Thyroid gland (tissue), 4 donors: ENCODE results near the gene FRMD8. TPM values are rescaled to one million over a fixed set of nuclear protein-coding genes. Genes with fewer than 3 reads are reported as not detected.
"Not testable (repeated sequence)": the region's sequence is repeated elsewhere in the genome, so short reads cannot be mapped to it uniquely, and the experiment has no call there.

Experiments
- DNase-seq, 2 donors: peaks; one replicate each; pipeline ENCODE4 v3.0.0-alpha.2; 2019
- H3K27ac ChIP-seq, 3 donors: fragments of 200-600 bp; sonication (generic); 1 replicate in 2 of 3; 2 replicates in 1 of 3; pipeline ENCODE4 v1.5.1; 2016 to 2019; ENCODE audit warnings: mild to moderate bottlenecking in 1 of 3, moderate library complexity in 1 of 3
- H3K27me3 ChIP-seq: fragments of 200-600 bp; sonication (generic); one replicate; pipeline ENCODE4 v1.5.1; 2019
- H3K36me3 ChIP-seq, 2 donors: fragments of 200-600 bp; sonication (generic); one replicate each; pipeline ENCODE4 v1.5.1; 2016 to 2019
- H3K4me1 ChIP-seq, 2 donors: fragments of 200-600 bp; sonication (generic); one replicate each; pipeline ENCODE4 v1.5.1; 2017 to 2019
- H3K4me3 ChIP-seq, 3 donors: fragments of 200-600 bp; sonication (generic); replicated peaks in 1 of 3; 1 replicate in 2 of 3; 2 replicates in 1 of 3; pipeline ENCODE4 v1.5.1; 2016; ENCODE audit warnings: mild to moderate bottlenecking in 1 of 3
- H3K9me3 ChIP-seq: fragments of 200-600 bp; sonication (generic); one replicate; pipeline ENCODE4 v1.5.1; 2017
- CTCF ChIP-seq, 6 experiments: fragments of 200-600 bp in 3 of 6; fragments of 450-650 bp in 3 of 6; sonication (generic) in 3 of 6; IDR thresholded peaks; one replicate each; pipeline ENCODE4 v1.5.1; 2016 to 2019; ENCODE audit warnings: antibody characterized with exemption in 6 of 6, mild to moderate bottlenecking in 2 of 6, inconsistent platforms in 1 of 6, moderate library complexity in 1 of 6
- POLR2A ChIP-seq, 2 donors: fragments of 450-650 bp; IDR thresholded peaks; one replicate each; pipeline ENCODE4 v1.6.1; 2017; ENCODE audit warnings: antibody characterized with exemption in 2 of 2, mild to moderate bottlenecking in 2 of 2, moderate library complexity in 1 of 2
- whole genome bisulfite sequencing, 2 donors: methylation state at CpG; one replicate each; pipeline ENCODE4 v1.1.5; 2017; 5-methylcytosine and 5-hydroxymethylcytosine counted together
- intact Hi-C: fragments of 100-400 bp; cut with DNase I; formaldehyde crosslinking; loops from one replicate; pipeline ENCODE4 v1.15.1; 2023
- total RNA-seq, 4 donors: library from RNA; depleted of rRNA; stranded (reverse); fragments of >200 nt; gene quantifications; one replicate each; pipeline ENCODE4 v1.2.3, GENCODE V29; 2016

The FRMD8 gene
- total RNA-seq, 4 donors from 2014 or later = 22.5 to 44.9 (median 31.0) TPM

- Histone ChIP-seq H3K27me3 (no peaks in the 10 kb centered on the region), H3K4me1 (peaks cover 5 to 12% of the 10 kb centered on the region in 2 donors), H3K36me3 (peaks cover 19 to 36% of the 10 kb centered on the region in 2 donors), H3K9me3 (no peaks in the 10 kb centered on the region), H3K4me3 (no peak overlapping the region), H3K27ac (no peak overlapping the region)
- intact Hi-C loops = loop anchor here (5.0 kb wide), 1 partner anchor 39 kb away; no protein-coding TSS in a partner anchor
- TF ChIP-seq POLR2A (IDR thresholded peaks at IDR 0.05) (no peak), CTCF (IDR thresholded peaks at IDR 0.05) (no peak)
- DNase-seq = peak in 1 of 2 donors; percentile 30
- WGBS, 2 donors = 85 to 87% methylated on average over 17 to 24 of the region's 29 CpGs
These were observed 24.7 kb downstream of the FRMD8 start for GRCh38 chr11:65410936-65411680.

- Histone ChIP-seq H3K27ac (no peak overlapping the region), H3K36me3 (peaks cover 15 to 31% of the 10 kb centered on the region in 2 donors), H3K4me1 (peaks cover 10 to 17% of the 10 kb centered on the region in 2 donors)
These were observed 25.2 kb downstream of the FRMD8 start for GRCh38 chr11:65411681-65412070.

GRCh38 chr11:65412271-65413076, 26.0 kb downstream of the FRMD8 start:
- Histone ChIP-seq H3K27ac (peak overlapping the region in 2 of 3 donors; percentile 45 to 53), H3K36me3 (peaks cover 11 to 24% of the 10 kb centered on the region in 2 donors), H3K4me1 (peaks cover 18 to 25% of the 10 kb centered on the region in 2 donors), H3K9me3 (no peaks in the 10 kb centered on the region), H3K4me3 (no peak overlapping the region), H3K27me3 (no peaks in the 10 kb centered on the region)
- WGBS, 2 donors = 80 to 86% methylated on average over 17 to 23 of the region's 24 CpGs
- TF ChIP-seq CTCF (IDR thresholded peaks at IDR 0.05) = no peak
- no peak for TF ChIP-seq POLR2A (IDR thresholded peaks at IDR 0.05)
- intact Hi-C loops = loop anchor here (5.0 kb wide), 1 partner anchor 40 kb away; no protein-coding TSS in a partner anchor
- DNase-seq = peak in 1 of 2 donors; percentile 59

More at GRCh38 chr11:65411681-65412070, 25.2 kb downstream of the FRMD8 start:
- intact Hi-C loops = loop anchor here (5.0 kb wide), 1 partner anchor 39 kb away; no protein-coding TSS in a partner anchor
- Histone ChIP-seq H3K4me3 (no peak overlapping the region), H3K9me3 (no peaks in the 10 kb centered on the region), H3K27me3 (no peaks in the 10 kb centered on the region)
- no peak for DNase-seq
- WGBS, 2 donors = 49 to 76% methylated on average over 4 of the region's 5 CpGs
- no peak for TF ChIP-seq POLR2A (IDR thresholded peaks at IDR 0.05)
- no peak for TF ChIP-seq CTCF (IDR thresholded peaks at IDR 0.05)

GRCh38 chr11:65413077-65413664, 26.7 kb downstream of the FRMD8 start:
- intact Hi-C loops = loop anchor here (5.0 kb wide), 1 partner anchor 41 kb away; no protein-coding TSS in a partner anchor
- not testable (repeated sequence) for H3K9me3 ChIP-seq, H3K27ac ChIP-seq, H3K4me3 ChIP-seq, DNase-seq, H3K27me3 ChIP-seq
- H3K4me1 ChIP-seq = peaks cover 25 to 32% of the 10 kb centered on the region in 2 donors
- 90 to 91% methylated on average over 15 of the region's 15 CpGs for WGBS, 2 donors
- H3K36me3 ChIP-seq = peaks cover 11 to 21% of the 10 kb centered on the region in 2 donors

- no peaks in the 10 kb centered on the region for H3K27me3 ChIP-seq
- no peak overlapping the region for H3K4me3 ChIP-seq
- no peak for DNase-seq
- 78 to 84% methylated on average over 10 to 11 of the region's 11 CpGs for WGBS, 2 donors
- intact Hi-C loops = loop anchor here (5.0 kb wide), 3 partner anchors 33 to 97 kb away; partner anchors contain the start of gene SLC25A45
- peaks cover 37 to 46% of the 10 kb centered on the region in 2 donors for H3K4me1 ChIP-seq
- peaks cover 3 to 5% of the 10 kb centered on the region in 2 donors for H3K36me3 ChIP-seq
- no peak overlapping the region for H3K27ac ChIP-seq
- no peak for TF ChIP-seq CTCF (IDR thresholded peaks at IDR 0.05)
- no peaks in the 10 kb centered on the region for H3K9me3 ChIP-seq
These were observed 28.5 kb downstream of the FRMD8 start for GRCh38 chr11:65414776-65415498.
